HG02840 (cell line): ENCODE measurements around the gene DRC1.

Experiments used
- ATAC-seq: cut with Tn5 transposase; IDR thresholded peaks from one replicate; pipeline ENCODE4 v1.9.1; 2021; ENCODE audit warnings: mild to moderate bottlenecking, moderate library complexity, moderate number of reproducible peaks; ENCODE audit not compliant: unreplicated experiment, low FRiP score

The DRC1 gene

DNA sequence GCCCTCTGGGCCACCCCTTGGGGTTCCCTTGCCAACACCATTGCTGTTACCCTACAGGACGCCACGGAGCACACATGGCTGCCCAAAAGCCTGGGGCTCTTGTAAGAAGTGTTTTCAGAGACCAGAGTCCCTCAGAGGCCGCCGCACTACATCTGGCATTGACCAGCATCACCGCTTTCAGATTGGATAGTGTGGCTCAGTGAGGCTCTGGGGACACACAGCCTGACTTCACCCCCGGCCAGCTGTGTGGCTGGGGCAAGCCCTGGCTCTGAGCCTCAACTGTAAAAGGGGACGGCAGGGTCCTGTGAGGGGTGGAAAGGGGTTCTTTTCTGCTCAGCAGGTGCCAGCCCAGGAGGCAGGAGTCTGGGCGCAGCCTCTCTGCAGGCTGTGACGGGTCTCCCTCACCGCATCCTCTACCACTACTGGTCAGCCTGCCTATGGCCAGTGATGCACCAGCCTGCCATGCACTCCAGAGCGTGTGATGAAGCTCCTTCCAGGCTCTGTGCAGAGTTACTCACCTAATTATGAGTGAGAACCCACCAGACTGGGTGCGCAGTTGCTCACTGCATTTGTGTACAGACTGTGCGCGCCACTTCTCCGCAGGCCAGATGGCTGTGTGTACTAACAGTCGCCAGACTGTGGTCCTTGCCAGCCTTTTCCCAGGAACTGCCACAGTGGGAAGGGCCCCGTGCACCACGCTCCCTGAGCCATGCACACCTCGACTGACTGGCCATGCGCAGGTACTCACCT, 86.9 kb downstream of the DRC1 start:
- ATAC-seq, result no peak

DNA sequence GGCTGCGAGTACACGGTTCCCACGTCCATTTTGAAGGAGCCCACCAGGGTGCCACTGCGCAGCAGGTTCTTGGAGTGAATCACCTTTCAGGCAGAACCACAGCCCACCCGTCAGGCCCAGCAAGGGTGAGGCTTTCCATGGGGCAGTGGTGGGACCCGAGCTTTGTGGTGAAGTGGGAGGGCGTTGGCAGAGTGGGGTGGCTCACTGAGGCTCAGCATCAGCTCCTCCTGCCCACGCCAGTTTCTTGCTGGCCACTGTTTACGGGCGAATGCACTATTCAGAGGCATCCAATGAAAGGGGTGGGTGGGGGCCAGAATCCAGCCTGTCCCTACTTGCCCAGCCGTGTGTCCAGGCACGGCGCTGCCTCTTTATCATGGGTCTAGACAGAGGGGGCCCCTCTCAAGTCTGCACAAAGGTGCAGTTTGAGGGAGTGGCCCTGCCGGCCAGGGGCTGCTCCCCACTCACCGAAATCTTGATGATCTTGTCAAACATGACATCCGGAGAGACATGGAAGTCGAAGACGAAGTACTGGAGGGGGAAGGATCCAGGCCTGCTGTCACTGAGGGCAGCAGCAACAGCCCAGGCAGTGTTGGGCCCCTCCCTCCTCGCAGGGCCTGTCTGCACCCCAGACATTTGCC, 87.6 kb downstream of the DRC1 start:
- no peak for ATAC-seq

DNA sequence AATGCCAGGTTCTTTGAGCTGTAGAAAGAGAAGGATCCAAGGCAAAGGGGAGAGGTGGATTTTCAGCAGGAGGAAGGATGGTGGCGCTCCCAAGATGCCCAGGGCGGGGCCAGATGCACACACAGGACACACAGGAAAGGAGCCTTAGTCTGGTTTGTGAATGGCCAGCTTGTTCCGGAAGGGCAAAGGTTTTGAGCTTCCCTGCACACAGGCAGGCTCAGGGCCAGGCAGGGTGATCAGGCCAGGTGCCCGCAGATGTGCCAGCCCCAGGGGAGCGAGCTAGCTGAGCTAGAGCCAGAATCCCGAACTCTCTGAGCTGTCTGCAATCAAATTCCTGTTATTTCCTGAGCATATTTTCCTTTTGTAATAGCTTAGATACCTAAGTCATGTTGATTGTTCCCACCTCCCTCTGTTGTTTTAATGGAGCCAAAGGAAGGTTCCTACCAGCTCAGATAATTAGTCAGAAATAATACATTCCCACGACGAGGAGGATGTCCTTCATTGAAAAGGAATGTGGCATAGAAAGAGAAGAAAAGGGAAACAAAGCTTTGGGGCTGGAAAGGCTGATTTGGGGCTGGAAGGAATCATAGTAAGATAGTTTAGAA, 89.9 kb downstream of the DRC1 start:
- ATAC-seq, result no peak

DNA sequence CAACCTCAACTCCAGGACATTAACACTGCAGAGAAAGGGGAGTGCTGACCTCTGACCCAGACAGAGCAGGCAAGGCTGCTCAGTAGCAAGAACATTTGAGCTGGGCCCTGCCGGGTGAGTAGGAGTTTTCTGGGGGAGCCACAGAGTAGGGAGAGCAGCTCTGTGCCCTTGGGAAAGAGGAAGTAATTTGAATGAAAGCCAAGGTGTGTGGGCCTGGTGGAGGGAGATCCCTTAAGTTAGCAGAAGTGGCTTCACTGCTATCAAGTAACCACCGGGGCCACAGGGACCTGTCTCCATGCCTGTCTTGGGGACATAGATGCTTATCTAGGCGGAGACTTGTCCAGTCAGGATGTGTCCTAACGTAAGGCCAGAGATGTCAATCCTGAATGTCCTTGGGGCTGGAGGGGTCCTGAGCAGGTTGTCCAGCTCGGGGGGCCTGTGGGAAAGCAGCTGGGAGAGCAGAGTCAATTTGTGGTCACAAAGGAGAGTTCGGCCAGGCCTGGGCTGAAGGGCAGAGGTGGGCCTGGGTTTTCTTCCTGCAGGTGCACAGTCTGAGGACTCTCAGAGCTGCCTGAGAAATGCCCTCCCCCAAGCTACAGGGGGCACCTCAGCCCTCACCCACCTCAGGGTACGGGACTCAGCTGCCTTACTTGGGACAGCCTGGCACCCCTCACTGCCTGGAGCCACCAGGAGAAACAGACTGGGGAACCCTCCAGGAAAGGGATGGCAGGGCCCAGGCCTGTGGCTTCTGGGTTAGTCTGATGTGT, 91.2 kb downstream of the DRC1 start:
- no peak for ATAC-seq

DNA sequence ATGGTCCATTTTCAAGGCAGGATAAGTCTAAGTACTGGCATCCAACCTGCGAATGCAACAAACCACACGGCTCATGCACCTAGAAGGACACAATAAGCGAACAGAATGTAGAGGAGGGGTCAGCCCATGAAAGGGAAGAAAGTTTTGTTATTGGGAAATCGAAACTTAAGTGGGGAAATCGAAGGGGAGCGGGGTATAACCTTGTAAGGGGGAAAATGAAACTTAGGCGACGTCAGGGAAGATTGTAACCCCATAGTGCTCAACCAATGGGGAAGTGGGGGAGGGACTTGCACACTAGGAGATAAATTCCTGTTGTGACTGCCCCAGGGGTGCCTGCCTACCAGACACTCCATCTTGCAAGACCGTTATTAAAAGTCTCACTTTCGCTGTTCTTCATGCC, 91.8 kb downstream of the DRC1 start:
- ATAC-seq, result no peak

DNA sequence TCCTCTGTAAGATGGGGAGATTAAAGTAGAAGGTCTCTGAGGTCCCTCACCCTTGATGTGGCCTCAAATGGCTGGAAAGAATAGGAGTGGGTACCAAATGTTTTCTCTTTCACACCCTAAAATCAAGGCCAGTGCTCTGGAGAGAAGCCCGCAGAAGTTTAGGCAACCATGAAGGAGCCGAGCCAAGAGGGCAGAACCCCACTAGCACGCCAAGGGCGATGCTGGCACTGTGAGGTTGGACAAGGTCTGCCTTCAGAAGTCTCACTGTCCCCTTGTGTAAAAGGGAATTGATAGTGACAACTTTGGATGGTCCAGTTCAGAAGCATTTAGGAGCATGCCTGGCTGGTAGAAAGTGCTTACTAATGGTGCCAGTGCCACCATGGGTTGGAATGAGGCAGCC, 92.5 kb downstream of the DRC1 start:
- no peak for ATAC-seq

DNA sequence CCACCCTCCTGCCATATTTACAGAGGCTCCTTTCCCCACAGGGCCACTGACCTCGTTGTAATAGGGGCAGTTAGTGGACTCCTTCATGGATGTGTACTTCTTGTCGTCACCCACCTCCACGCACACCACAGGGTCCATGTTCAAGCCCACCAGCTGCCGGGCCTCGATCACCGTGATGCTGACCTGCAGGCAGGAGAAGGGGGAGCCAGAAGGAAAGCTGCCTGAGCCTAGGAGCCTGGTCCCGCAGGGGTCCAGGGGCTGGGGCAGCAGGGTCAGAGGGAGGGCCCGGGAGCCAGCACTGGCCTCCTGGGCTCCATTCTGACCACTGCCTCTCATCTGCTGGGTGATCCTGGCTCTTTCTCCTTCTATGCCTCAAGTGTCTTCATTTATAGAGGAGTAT, 93.2 kb downstream of the DRC1 start:
- ATAC-seq, result no peak

DNA sequence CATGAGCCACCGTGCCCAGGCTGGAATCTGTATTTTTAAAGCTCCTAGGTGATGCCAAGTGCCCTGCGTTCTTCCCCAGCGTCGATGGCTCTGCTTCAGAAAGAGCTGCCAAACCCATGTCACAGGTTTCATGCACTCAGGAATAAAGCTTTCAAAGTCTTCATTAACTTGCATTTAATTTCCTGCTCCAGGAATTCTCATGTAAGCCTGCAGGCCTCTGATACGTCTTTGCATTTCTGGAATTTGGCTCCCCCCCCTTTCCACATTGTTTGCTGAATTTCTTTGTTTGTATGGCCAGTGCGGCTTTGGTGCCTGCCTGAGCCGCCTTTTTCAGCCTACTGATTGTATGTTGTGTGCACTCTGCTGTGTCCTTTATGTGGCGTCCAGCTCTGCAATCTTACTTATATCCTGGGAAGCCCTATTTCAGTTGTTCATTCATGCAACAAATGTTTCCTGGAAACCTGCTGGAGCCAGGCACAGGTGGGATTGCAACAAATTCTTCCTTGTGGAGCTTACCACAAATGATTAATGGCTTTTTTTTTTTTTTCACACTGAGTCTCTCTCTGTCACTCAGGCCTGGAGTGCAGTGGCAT, 94.1 kb downstream of the DRC1 start:
- no peak for ATAC-seq

DNA sequence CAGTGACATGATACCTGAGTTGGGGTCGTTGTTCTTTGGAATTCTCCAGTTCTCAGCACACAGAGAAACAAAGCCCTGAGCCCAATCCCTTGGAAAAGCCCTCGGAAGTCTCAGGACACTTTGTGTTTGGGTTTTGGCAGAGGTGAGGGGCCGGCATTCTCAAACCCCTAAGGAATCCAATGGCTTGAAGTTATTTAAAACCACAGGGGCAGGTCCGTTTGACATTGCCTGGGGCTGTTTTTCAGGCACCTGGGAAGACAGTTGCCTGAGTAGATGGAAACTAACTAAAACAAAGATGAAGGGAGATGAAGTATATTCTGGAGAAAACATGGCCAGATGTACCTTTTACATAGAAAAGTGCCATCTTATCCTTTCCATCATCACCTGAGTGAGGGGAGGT, 98.7 kb downstream of the DRC1 start:
- no peak for ATAC-seq

DNA sequence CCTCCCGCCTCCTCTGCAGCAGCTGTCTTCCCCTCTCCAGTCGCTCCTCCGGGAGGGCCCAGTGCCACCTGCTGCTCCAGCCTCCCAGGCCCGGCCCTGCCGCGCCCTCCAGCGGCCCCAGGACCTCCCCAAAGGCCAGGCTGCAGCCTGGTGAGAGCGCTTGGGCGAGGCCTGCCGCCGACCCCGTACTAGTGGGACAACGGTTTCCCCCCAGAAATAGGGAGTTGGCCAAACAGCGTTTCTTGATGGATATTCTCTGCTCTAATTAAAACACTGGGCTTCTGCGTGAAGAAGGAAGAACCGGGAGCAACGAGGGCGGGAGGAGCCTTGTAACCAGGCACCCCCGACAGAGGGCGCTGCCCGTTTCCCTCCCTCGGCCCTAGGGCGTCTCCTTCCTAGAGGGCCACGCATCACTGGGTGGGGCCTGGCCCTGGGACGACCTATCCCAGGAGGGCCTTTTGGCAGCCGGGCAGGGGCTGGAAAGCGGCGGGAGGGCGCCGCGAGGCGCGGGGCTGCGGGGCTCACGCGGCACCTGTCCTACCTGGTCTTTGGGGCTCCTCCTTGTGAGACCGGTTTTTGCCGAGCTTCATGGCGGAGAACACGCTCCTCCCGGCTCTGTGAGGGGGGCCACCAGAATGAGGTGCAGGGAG, 101.6 kb downstream of the DRC1 start:
- no peak for ATAC-seq

DNA sequence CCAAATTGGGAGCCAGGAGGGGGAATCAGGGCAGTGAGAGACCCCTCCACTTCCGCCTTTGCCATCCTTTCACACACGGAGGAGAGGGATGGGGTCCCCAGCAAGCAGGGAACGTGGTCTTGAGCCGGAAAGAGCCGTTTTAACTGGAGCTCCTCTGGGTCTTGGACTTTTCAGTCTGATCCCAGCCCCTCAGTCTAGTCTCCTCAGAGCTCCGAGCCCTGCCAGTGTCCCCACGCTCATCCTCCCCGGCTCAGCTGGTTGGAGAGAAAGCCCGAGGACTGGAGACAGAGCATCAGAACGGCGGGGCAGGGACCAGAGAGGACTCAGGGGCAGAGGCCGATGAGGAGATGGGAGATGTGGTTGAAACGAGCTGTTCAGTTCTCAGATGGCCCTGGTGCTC, 102.3 kb downstream of the DRC1 start:
- no peak for ATAC-seq

DNA sequence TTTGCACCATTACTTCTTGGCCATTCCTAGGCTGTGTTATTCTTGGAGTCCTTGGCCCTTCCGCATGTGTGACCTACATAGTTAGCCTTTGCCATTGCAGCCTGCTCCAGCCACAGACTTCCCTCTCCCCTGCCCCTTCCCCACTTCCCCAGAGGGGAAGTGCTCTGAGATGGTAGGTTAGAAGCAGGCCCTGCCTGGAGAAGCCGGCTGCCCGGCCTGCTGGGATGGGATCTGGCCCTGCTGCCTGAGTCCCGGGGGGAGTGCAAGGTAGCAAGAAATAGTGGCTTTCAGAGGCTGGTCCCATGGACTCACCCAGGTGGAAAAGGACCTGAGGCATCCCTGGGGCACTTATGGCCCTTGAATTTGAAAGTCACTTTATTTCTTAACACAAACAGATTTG, 104.6 kb downstream of the DRC1 start:
- no peak for ATAC-seq
